Activated B cell treated with CpG ODN at 0.5 μM for 24 hours (primary cell): ENCODE results near the gene PRR5L. TPM values are rescaled to one million over a fixed set of nuclear protein-coding genes. Genes with fewer than 3 reads are reported as not detected.
"Not testable (repeated sequence)": the region's sequence is repeated elsewhere in the genome, so short reads cannot be mapped to it uniquely, and the experiment has no call there.

Experiments used
- ATAC-seq: fragments of 200-7000 bp; cut with Tn5 transposase; one replicate; pipeline ENCODE4 v1.10.0; 2021; ENCODE audit warnings: low read depth, mild to moderate bottlenecking, moderate library complexity
- CTCF ChIA-PET: fragments of 350-600 bp; sonication (Branson Sonifier 250); formaldehyde crosslinking; loops from one replicate; lab custom pipeline; 2021; ENCODE audit warnings: antibody characterized with exemption; lab: Charles Lee
- POLR2A ChIA-PET: fragments of 350-600 bp; sonication (Branson Sonifier 250); formaldehyde crosslinking; loops from one replicate; lab custom pipeline; 2021; ENCODE audit warnings: antibody characterized with exemption; lab: Charles Lee
- DNase-seq: peaks from one replicate; pipeline ENCODE4 v3.0.0; 2022
- H3K27ac Mint-ChIP-seq: one replicate; pipeline ENCODE4 v1.8.0; 2020; ENCODE audit warnings: mixed read lengths
- H3K27me3 Mint-ChIP-seq: one replicate; pipeline ENCODE4 v1.8.0; 2021; ENCODE audit warnings: mixed read lengths
- H3K36me3 Mint-ChIP-seq: one replicate; pipeline ENCODE4 v1.8.0; 2021; ENCODE audit warnings: low read depth, mixed read lengths
- H3K4me1 Mint-ChIP-seq: one replicate; pipeline ENCODE4 v1.8.0; 2021; ENCODE audit warnings: mixed read lengths
- H3K4me3 Mint-ChIP-seq: one replicate; pipeline ENCODE4 v1.8.0; 2020; ENCODE audit warnings: mild to moderate bottlenecking, mixed read lengths
- H3K9me3 Mint-ChIP-seq: one replicate; pipeline ENCODE4 v1.8.0; 2020; ENCODE audit warnings: mixed read lengths
- CTCF ChIP-seq: fragments of 200-600 bp; IDR thresholded peaks from one replicate; pipeline ENCODE4 v1.8.0; 2022; ENCODE audit warnings: antibody characterized with exemption, mild to moderate bottlenecking
- intact Hi-C: fragments of 100-400 bp; cut with micrococcal nuclease; formaldehyde crosslinking; loops from one replicate; pipeline ENCODE4 v1.15.1; 2024
- total RNA-seq: library from RNA; stranded (reverse); gene quantifications from 2 replicates; pipeline ENCODE4 v1.2.3, GENCODE V29; 2022

PRR5L gene
- total RNA-seq, 1 donor from 2014 or later = 1.0 TPM

DNA sequence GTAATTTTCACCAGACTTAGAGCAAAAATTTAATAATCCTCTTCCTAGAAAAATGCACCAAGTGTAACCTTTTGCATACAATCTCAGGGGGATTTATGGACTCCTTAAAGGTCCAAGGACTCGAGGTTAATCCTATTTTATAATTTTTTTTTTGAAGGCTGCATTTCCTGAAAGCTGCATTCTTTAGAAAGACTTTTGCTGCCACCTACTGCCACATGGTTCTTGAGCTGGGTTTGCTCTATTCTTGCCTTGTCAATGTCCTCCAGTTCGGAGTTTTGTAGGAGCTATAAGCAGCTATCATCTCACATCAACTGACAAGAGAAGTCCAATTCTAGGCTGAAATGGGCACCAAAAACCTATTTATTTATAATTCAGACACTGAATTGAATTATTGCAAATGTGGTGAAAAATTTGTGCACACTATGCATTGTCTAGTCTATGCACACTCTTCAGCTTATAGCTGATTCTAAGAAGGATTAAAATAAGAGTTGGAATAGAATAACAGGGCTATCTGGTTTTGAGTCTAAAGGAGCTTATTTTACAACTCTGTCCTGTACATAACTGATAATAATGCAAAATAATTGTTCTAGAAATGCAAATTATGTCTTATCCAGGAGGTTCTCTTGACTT, 182.7 kb downstream of the PRR5L start:
- H3K27me3 Mint-ChIP-seq = no peaks in the 10 kb centered on the region
- POLR2A ChIA-PET = no interaction called here
- no peak overlapping the region for H3K27ac Mint-ChIP-seq
- CTCF ChIA-PET = interaction anchor here (0.6 to 4.2 kb wide), 22 partner anchors 9 to 662 kb away, joined by 3 to 44 read pairs (median 4); no protein-coding TSS in a partner anchor
- ATAC-seq = no peak
- TF ChIP-seq CTCF = no peak
- H3K4me3 Mint-ChIP-seq = no peak overlapping the region
- no peaks in the 10 kb centered on the region for H3K9me3 Mint-ChIP-seq
- DNase-seq = no peak
- H3K4me1 Mint-ChIP-seq = no peaks in the 10 kb centered on the region
- intact Hi-C loops = loop anchor here (1.0 to 5.0 kb wide), 5 partner anchors 102 to 863 kb away; no protein-coding TSS in a partner anchor
- H3K36me3 Mint-ChIP-seq = peaks cover 2% of the 10 kb centered on the region

- Mint-ChIP-seq H3K9me3 (no peaks in the 10 kb centered on the region), H3K4me3 (no peak overlapping the region), H3K36me3 (peaks cover 13% of the 10 kb centered on the region), H3K4me1 (no peaks in the 10 kb centered on the region), H3K27me3 (no peaks in the 10 kb centered on the region), H3K27ac (no peak overlapping the region)
- ATAC-seq (no peak), DNase-seq (no peak)
- ChIA-PET POLR2A (no interaction called here), CTCF (interaction anchor here (1.8 to 4.2 kb wide), 2 partner anchors 13 to 188 kb away, joined by 8 to 44 read pairs; no protein-coding TSS in a partner anchor)
- no peak for TF ChIP-seq CTCF
- intact Hi-C loops = no loop called here
Observed at GRCh38 chr11:36480833-36481232, 184.7 kb downstream of the PRR5L start.

- H3K4me3 Mint-ChIP-seq, DNase-seq, POLR2A ChIA-PET, intact Hi-C loops, ATAC-seq, H3K27me3 Mint-ChIP-seq, H3K9me3 Mint-ChIP-seq, CTCF ChIA-PET, H3K27ac Mint-ChIP-seq: not testable (repeated sequence)
- Mint-ChIP-seq H3K36me3 (peaks cover 25% of the 10 kb centered on the region), H3K4me1 (peaks cover 14% of the 10 kb centered on the region)
Observed at GRCh38 chr11:36483042-36483441, 187.0 kb downstream of the PRR5L start.

GRCh38 chr11:36485298-36486002, 189.4 kb downstream of the PRR5L start:
- Mint-ChIP-seq H3K36me3 (peaks cover 45% of the 10 kb centered on the region), H3K4me3 (no peak overlapping the region), H3K27ac (no peak overlapping the region), H3K27me3 (no peaks in the 10 kb centered on the region), H3K9me3 (no peaks in the 10 kb centered on the region), H3K4me1 (peaks cover 23% of the 10 kb centered on the region)
- ChIA-PET CTCF (interaction anchor here (1.0 kb wide), 1 partner anchor 8 kb away, joined by 3 read pairs; no protein-coding TSS in a partner anchor), POLR2A (no interaction called here)
- DNase-seq (no peak), ATAC-seq (no peak)
- no peak for TF ChIP-seq CTCF
- intact Hi-C loops = no loop called here

DNA sequence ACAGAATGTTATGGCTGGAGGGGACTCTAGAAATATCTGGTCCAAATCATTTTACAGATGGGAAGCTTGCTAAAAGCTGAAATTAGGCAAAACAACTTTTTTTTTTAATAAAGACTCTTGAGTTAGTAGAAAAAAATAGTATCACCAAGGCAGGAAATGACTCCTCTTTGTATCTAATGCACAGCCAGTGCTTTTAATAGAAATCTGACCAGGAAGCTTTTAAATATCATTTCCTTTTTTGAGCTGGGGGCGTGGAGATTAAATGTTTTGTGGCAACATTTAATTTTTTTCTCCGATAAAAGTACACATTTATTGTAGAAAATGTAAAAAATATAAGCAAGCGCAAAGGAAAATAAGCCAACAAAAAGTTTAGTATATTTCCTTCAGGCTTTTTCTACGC, 191.5 kb downstream of the PRR5L start:
- H3K4me1 Mint-ChIP-seq = peaks cover 24% of the 10 kb centered on the region
- peak overlapping the region; percentile 66 for H3K4me3 Mint-ChIP-seq
- ChIA-PET POLR2A (interaction anchor here (0.6 to 1.3 kb wide), 2 partner anchors 195 to 198 kb away, joined by 3 read pairs; partner anchors contain the start of gene COMMD9), CTCF (interaction anchor here (0.9 to 2.5 kb wide), 7 partner anchors 9 to 666 kb away, joined by 3 to 10 read pairs (median 4); partner anchors contain the start of gene TRAF6)
- H3K27me3 Mint-ChIP-seq = no peaks in the 10 kb centered on the region
- intact Hi-C loops = no loop called here
- DNase-seq = no peak
- H3K9me3 Mint-ChIP-seq = no peaks in the 10 kb centered on the region
- H3K27ac Mint-ChIP-seq = peak overlapping the region; percentile 73
- ATAC-seq = no peak
- H3K36me3 Mint-ChIP-seq = peaks cover 61% of the 10 kb centered on the region
- TF ChIP-seq CTCF = no peak
